T-helper 1 cell (primary cell): ENCODE data around the gene ANKRD29.
A peak's percentile ranks its signal among the peaks of the same experiment; 100 is the strongest.

Experiments used
- DNase-seq, 5 donors: peaks; one replicate each; pipeline ENCODE4 v3.0.0-alpha.2; 2012 to 2020
- total RNA-seq, 4 donors: gene quantifications; one replicate each; lab custom pipeline; 2026; lab: John Stamatoyannopoulos, UW

ANKRD29 gene
- total RNA-seq, result 0 to 0.76 (median 0.31) reads per million in 4 donors

GRCh38 chr18:23662309-23663263 lies at the start of gene ANKRD29:
ANKRD29 (minus strand) TSS chr18:23662911; CDS start chr18:23662730, 181 bp downstream.
- DNase-seq, result peak; percentile 18 to 65 (median 38)

DNA sequence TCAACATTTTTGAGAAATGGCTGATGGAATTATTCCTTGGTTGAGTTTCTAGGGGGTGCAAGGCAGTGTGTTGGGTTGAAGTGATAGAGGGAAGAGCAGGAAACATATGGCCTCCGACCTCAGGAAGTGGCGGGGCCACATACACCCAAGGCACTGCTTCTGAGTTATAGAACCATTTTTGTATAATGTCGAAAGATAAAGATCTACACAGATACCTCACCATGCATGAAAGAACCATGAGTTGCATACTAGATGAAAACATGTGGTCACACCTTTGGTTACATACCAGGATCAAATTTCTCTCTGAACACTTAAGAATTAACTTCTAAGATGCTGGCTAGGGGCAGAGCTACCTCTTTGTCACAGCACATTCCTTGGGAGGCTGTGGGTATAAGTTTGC lies 49.7 kb upstream of the ANKRD29 start:
- DNase-seq, result peak in 1 of 5 donors; percentile 50

DNA sequence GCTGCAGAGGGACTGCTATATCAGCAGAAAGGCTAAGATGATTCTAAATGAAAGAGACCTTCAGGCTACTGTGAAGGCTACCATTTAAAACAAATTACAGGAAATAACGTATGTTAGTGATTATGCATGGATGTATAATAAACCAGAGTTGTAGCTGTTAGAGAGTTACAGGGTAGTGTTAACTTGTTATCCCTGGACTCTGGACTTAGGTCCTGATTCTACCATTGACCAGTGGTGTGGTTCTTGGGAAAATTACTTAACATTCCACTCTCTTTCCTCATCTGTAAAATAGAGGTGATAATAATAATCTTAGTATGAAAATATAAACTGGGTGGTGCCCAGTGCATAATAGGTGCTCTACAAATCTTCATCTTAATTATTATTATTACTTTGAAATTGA lies 48.7 kb upstream of the ANKRD29 start:
- DNase-seq, result no peak

GRCh38 chr18:23710946-23711345 lies 48.2 kb upstream of the ANKRD29 start:
- DNase-seq, result no peak

GRCh38 chr18:23710068-23710527 lies 47.4 kb upstream of the ANKRD29 start:
- DNase-seq, result no peak

DNA sequence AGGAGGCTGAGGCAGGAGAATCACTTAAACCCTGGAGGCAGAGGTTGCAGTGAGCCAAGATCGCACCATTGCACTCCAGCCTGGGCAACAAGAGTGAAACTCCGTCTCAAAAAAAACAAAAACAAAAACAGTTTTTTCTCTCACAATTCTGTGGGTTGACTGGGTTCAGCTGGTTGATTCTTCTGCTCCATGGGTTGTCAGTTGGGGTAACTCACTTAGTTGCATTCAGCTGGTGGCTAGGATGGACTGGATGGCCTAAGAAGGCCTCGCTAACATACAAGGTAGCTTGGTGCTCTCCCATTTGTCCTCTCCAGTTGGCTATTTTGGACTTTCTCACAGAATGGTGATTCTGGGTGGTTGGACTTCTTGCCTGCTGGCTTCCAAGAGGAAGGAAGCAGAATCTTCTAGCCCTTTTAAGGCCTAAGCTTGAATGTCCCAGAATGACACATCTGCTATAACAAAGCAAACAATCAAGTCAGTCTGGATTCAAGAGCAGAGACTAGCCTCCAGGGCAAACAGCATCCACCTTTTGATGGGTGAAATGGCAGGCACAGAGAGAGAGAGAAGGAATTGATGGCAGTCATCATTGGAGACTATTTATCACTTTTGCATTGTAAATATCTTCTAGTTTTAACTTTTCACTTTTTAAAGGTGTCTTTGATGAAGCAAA lies 44.4 kb upstream of the ANKRD29 start:
- DNase-seq, result no peak

GRCh38 chr18:23704806-23705205 lies 42.1 kb upstream of the ANKRD29 start:
- no peak for DNase-seq

- no peak for DNase-seq
These were observed 41.3 kb upstream of the ANKRD29 start for GRCh38 chr18:23703987-23704384.

DNA sequence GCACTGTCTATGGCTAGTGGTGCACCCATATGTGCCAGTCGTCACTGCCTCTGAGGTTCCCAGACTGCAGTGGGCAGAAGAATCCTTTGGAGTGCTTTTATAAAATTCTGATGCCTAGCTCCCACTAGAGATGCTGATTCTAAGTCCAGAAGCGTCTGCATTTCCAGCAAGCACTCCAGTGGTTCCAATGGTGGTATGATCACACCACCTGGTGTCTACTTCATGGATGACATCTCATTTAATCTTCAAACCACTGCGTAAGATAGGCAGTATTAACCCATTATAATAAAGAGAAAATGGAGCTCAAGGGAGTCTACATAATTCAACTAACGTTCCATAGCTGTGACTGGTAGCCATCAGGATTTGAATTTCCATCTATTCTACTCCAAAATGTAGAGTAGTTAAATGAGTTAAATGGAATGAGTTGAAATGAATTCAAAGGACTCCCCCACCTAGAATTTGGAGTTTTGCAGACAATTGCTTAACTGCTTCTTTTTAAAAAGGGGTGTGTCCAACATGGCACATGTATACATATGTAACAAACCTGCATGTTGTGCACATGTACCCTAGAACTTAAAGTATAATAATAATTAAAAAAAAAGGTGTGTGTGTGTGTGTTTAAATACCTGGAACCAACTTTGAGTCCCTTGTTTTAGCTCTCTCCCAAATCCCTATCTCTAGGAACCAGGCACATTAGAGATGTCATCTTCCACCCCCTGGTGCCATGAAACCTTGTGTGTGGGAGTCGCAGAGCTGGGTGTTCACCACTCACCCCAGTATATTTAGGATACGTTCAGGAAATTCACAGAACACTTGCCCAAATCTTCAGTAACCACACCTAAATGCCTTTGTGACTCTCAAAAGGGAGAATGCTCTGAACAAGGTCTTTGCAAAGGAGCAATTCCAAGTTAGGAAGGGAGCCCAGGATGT lies 40.6 kb upstream of the ANKRD29 start:
- DNase-seq, result peak in 1 of 5 donors; percentile 25

DNA sequence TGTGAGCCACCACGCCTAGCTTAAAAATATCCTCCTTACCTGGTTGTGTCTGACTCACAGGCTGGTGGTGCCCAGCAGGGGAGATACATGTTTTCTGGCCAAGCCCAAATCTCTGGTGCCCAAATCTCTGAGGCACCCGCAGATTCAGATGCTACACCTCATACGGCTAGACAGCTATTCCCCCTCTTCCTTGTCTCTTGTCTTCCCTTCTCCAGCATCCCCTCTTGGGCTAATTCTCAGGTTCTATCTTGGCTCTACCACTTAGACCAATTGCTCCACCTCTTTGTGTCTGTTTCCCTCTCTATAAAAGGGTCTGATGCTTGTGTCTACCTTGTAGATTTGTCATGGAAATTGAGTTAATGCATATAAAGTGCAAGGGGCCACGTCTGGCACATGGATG lies 39.9 kb upstream of the ANKRD29 start:
- DNase-seq, result no peak

GRCh38 chr18:23701544-23702064 lies 38.9 kb upstream of the ANKRD29 start:
- DNase-seq, result no peak

DNA sequence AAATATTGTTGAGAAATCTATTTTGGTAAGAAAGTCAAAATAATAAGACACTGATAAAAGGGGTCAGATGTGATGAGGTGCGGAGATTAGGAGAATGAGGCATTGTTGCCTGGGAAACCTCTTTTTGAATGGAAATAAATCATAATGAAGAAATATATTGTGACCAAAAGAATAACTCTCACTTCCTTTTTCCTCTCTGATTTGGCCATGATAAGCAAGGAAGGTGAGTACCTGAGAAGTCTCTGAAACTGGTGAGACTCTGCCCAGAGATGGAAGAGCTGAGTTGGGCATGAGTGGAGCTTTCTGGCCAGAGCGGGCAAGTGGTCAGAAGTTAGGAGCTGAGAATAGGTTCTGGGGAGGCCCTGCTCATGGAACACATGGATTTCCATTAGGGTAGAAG lies 38.3 kb upstream of the ANKRD29 start:
- DNase-seq, result no peak

DNA sequence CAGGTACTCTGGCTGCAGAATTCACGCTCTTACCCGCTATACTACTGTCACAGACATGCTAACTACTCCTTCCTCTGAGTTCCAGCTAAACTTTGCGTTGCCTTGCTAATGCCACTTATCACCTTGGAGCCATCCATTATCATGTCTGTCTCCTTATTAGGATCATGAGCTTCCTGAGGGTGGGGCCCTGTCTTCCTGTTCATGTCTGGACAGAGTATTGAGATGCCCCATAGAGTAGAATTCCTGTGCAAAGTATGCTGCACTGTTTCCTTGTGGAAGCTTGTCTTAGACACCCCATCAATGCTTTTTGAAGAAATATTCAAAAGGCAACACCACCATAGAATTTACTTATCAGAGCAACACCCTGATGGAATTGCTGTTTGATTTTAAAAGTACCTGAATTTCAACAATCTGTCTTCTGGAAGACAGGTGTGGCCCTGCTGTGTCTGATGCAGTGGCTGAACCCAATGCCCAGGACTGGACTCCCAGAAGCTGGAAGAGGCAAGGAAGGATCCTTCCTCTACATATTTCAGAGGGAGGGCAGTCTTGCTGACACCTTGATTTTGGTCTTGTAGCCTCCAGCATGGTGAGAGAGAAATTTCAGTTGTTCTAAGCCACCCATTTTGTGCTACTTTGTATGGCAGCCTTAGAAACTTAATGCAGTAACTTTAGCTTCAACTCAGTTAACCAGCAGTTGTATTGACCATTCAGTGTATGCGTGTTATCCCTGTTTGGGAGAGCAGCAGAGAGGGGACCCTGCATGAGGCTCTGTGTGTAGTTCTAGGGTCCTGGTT lies 32.1 kb upstream of the ANKRD29 start:
- DNase-seq, result no peak

DNA sequence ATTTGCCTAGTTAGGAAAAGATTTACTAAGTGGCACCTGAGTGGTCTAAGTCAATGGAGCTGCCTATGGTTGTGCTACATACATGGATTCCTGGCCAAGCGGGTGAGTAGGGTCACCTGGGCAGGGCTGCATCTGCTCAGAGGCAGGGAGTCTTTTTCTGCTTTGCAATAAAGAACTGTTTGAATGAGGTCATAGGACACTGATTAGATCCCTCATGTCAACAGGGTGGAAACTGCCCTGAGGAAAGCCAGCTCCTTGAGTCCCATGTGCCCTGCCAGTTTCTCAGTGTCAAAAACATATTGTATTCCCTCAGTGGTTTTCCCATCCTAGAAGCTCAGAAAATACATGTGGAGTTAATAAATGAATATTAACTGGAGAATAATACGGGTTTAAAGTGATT lies 31.1 kb upstream of the ANKRD29 start:
- DNase-seq, result no peak

GRCh38 chr18:23690505-23691068 lies 27.9 kb upstream of the ANKRD29 start:
- no peak for DNase-seq

DNA sequence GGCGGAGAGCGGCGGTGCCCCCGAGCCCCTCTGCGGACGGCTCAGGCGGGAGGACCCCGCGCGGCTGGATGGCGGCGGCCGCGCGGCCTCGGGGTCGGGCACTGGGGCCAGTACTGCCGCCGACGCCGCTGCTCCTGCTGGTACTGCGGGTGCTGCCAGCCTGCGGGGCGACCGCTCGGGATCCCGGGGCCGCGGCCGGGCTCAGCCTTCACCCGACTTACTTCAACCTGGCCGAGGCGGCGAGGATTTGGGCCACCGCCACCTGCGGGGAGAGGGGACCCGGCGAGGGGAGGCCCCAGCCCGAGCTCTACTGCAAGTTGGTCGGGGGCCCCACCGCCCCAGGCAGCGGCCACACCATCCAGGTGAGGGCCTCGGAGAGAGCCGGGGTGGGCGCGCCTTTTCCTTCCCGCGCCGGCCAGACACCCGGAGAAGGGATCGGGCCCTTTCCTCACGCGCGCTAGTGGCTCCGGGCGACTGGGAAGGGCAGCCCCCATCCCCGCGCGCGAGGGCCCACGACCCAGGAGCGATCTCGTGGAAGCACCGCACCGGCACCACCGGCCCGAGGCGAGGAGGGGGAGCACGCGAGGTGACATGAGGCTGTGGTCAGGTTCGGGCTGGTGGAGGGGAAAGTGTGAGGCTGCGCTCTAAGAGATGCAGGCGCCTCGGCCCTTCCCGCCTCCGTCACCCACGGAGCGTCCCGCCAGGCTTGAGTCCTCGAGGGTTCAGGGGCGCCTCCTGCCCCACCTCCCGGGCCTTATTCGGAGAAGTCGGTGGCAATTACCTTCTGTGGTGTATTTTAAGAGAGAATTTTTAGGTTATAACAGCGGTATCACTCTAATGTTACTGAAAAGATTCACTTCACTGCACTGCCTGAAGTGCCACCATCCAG lies 27.1 kb upstream of the ANKRD29 start:
- peak in 1 of 5 donors; percentile 19 for DNase-seq

- peak in 3 of 5 donors; percentile 12 to 13 (median 12) for DNase-seq
These were observed 26.4 kb upstream of the ANKRD29 start, which contains the start of gene LAMA3 for GRCh38 chr18:23689031-23689615. LAMA3 (plus strand) TSS chr18:23689453; CDS start chr18:23689684, 231 bp downstream.

DNA sequence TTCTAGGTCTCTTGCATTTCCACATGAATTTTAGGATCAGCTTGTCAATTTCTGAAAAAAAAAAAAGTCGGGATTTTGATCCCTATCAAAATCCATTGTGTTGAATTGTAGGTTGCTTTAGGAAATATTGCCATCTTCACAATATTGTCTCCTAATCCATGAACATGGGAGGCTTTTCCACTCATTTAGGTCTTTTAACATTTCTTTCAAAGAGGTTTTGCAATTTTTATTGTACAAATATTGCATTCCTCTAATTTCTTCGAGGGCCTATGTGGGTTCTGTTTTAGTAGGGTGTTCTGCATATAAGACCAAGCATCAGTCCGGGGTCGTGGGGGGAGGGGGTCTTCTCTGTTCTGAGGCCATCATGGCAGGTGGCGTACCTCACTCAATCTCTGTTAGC lies 25.8 kb upstream of the ANKRD29 start:
- DNase-seq, result no peak

DNA sequence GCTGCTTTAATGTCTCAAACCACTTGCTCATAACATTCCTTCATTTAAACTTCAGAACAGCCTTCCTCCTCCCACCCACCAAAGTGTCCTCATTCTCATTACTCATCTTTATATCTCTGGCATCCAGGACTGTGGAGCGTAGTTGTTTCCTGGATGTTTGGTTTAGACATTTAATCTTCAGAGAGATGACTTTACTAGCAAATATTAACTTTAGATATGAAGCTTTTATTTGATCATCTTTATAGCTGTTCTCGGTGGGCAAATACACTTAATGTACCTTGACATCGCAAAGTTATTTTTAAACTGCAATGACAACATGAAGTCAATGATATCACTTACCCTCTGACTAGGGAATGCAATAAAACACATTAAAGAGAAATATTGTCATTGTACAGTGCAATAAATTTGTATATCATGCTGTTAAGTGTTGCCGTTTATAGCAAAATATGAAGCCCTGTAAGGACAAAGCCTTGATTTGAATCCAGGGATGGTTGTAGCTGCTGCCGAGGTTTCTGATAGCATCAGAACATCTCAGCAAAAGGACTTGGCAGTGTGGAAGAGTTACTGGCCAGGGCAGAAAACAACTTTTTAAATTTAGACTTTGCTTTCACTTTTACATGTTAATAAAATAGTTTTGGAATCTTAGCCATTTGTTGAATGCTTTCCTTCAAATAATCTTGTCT lies 21.9 kb upstream of the ANKRD29 start:
- no peak for DNase-seq
